ENCODE results near the gene ADCY9.

The ADCY9 gene

GRCh38 chr16:4097826-4098240, 18.4 kb downstream of the ADCY9 start:
- CTCF ChIA-PET, result no interaction called here

DNA sequence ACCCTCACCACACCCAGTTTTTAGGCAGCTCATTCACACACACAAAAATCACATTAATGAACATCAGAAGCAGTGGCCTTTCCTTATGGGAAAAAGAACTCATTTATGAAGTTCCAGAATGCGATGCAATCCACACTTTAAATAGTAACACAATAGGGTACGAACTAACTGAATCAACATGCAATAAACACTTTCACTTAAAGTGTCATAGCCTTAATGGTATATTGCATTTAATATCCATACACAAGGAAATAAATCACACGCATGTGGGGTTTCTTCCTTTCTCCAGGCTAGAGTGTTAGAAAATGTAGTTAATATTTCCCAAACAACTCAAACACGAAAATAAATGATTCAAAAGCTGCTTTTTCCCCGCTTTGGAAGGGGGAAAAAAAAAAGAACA, 19.7 kb downstream of the ADCY9 start:
- ChIA-PET POLR2A (no interaction called here), CTCF (interaction anchor here (2.4 kb wide), 1 partner anchor 8 kb away, joined by 8 read pairs; no protein-coding TSS in a partner anchor)
- DNase-seq (ENCODE audit: extremely low spot score), result no peak
- TF ChIP-seq, protein P1, sequence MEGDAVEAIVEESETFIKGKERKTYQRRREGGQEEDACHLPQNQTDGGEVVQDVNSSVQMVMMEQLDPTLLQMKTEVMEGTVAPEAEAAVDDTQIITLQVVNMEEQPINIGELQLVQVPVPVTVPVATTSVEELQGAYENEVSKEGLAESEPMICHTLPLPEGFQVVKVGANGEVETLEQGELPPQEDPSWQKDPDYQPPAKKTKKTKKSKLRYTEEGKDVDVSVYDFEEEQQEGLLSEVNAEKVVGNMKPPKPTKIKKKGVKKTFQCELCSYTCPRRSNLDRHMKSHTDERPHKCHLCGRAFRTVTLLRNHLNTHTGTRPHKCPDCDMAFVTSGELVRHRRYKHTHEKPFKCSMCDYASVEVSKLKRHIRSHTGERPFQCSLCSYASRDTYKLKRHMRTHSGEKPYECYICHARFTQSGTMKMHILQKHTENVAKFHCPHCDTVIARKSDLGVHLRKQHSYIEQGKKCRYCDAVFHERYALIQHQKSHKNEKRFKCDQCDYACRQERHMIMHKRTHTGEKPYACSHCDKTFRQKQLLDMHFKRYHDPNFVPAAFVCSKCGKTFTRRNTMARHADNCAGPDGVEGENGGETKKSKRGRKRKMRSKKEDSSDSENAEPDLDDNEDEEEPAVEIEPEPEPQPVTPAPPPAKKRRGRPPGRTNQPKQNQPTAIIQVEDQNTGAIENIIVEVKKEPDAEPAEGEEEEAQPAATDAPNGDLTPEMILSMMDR (IDR thresholded peaks at IDR 0.05; ENCODE audit: control extremely low read depth, extremely low read depth, low read depth, missing control alignments), result no peak

More at GRCh38 chr16:4097826-4098240, 18.4 kb downstream of the ADCY9 start:
- TF ChIP-seq, protein P1 (IDR thresholded peaks at IDR 0.05; ENCODE audit: control extremely low read depth, extremely low read depth, low read depth, missing control alignments), result no peak
- POLR2A ChIA-PET, result no interaction called here
- no peak for DNase-seq (ENCODE audit: extremely low spot score)

GRCh38 chr16:4094127-4094773, 22.0 kb downstream of the ADCY9 start:
- TF ChIP-seq, protein P1 (IDR thresholded peaks at IDR 0.05; ENCODE audit: control extremely low read depth, extremely low read depth, low read depth, missing control alignments), result no peak
- CTCF ChIA-PET, result interaction anchor here (2.4 kb wide), 1 partner anchor 10 kb away, joined by 8 read pairs; no protein-coding TSS in a partner anchor
- POLR2A ChIA-PET, result no interaction called here
- DNase-seq (ENCODE audit: extremely low spot score), result no peak

DNA sequence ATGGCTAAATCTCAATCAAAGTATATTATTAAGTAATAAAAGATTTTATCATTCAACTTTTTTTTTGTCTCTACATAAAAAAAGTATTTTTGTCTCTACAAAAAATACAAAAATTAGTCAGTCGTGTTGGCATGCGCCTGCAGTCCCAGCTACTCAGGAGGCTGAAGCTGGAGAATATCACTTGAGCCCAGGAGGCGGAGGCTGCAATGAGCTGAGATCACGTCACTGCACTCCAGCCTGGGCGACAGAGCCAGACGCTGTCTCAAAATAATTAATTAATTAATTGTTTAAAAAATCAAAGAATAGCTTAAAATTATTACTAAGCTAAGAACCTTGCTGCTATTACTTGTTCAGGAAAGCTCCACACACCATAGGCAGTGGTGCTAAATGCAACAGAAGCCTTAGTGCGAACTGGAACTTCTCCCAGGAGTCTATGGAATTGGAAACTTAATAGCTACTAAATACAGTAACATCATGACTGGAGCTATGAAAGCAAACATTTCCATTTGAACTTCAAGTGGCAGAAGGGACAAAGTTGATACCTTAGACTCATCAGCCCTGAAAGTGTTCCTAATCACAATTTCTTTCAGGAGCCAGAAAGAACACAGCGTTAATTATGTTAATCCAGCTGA, 22.6 kb downstream of the ADCY9 start:
- no peak for DNase-seq (ENCODE audit: extremely low spot score)
- TF ChIP-seq, protein P1 (IDR thresholded peaks at IDR 0.05; ENCODE audit: control extremely low read depth, extremely low read depth, low read depth, missing control alignments), result no peak
- CTCF ChIA-PET, result no interaction called here
- POLR2A ChIA-PET, result no interaction called here

- ChIA-PET CTCF (no interaction called here), POLR2A (no interaction called here)
- TF ChIP-seq, protein P1 (IDR thresholded peaks at IDR 0.05; ENCODE audit: control extremely low read depth, extremely low read depth, low read depth, missing control alignments), result no peak
- DNase-seq (ENCODE audit: extremely low spot score), result no peak
Observed at GRCh38 chr16:4092547-4093265, 23.5 kb downstream of the ADCY9 start.

GRCh38 chr16:4091240-4092012, 24.8 kb downstream of the ADCY9 start:
- ChIA-PET POLR2A (no interaction called here), CTCF (no interaction called here)
- no peak for DNase-seq (ENCODE audit: extremely low spot score)
- TF ChIP-seq, protein P1 (IDR thresholded peaks at IDR 0.05; ENCODE audit: control extremely low read depth, extremely low read depth, low read depth, missing control alignments), result no peak

Data from GM10248 (cell line).